C4-2B (cell line): ENCODE results near the gene RNASE9.
"Not testable (repeated sequence)": the region's sequence is repeated elsewhere in the genome, so short reads cannot be mapped to it uniquely, and the experiment has no call there.

Source experiments
- H3K27ac ChIP-seq: fragments of 450-650 bp; 2 replicates; pipeline ENCODE4 v1.5.1; 2017
- CTCF ChIP-seq: fragments of 450-650 bp; conservative IDR thresholded peaks from 2 replicates; pipeline ENCODE4 v1.5.1; 2017; ENCODE audit warnings: mild to moderate bottlenecking
- ZFX ChIP-seq: fragments of 450-650 bp; IDR thresholded peaks from 2 replicates; pipeline ENCODE4 v1.6.1; 2017

Gene RNASE9

GRCh38 chr14:20569066-20569465 is 8.2 kb upstream of the RNASE9 start:
- no peak for TF ChIP-seq ZFX
- TF ChIP-seq CTCF: no peak

DNA sequence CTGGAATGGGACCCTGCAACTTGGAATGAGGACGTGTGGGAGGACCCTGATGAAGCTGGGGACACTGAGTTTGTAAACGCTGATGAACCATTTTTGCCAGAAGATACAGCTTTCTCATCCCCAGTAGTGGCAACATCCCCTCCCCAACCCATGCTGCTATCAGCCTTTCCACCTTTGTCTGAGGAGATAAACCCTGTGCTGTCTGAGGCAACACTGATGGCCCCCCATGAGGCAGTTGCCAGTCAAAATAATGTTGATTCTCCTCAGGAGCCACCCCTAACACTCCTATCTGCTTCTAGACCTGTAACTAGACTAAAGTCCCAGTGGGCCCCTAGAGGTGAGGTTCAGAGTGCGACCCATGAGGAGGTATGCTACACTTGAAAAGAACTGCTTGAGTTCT is 7.5 kb upstream of the RNASE9 start:
- no peak overlapping the region for H3K27ac ChIP-seq
- TF ChIP-seq CTCF (no peak), ZFX (no peak)

More at GRCh38 chr14:20569066-20569465, 8.2 kb upstream of the RNASE9 start:
- no peak overlapping the region for H3K27ac ChIP-seq

DNA sequence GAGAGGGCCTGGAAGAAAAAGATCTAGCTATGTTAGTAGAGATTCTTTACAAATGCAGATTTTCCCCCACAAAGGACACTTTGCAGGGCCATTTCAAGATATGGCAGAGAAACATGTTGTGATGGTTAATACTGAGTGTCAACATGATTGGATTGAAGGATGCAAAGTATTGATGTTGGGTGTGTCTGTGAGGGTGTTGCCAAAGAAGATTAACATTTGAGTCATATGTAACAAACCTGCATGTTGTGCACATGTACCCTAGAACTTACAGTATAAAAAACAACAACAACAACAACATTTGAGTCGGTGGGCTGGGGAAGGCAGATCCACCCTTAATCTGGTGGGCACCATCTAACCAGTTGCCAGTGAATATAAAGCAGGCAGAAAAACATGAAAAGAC is 6.4 kb upstream of the RNASE9 start:
- H3K27ac ChIP-seq: not testable (repeated sequence)

DNA sequence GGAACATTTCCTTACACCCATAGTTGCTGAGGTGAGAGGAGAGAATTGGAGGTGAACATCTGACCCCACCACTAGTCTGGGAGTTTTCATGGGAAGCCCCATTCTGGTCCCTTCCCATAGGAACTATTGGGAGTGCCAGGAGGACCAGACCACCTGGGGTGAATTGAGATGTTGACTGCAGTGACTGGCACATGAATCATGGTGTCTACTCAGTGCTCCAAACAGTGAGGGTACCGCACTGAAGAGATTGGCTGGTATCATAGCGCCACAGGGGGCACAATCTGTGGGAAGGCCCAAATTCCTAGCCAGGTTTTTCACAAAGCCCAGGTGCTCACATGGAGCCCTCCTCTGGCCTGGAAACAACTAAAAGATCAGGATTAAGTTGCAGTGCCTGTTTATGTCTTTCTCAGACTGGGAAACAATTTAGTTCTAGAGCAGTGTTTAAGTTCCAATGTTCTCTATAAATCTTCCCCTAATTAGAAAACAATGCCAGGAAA is 3.7 kb upstream of the RNASE9 start:
- TF ChIP-seq CTCF: no peak
- no peak overlapping the region for H3K27ac ChIP-seq

DNA sequence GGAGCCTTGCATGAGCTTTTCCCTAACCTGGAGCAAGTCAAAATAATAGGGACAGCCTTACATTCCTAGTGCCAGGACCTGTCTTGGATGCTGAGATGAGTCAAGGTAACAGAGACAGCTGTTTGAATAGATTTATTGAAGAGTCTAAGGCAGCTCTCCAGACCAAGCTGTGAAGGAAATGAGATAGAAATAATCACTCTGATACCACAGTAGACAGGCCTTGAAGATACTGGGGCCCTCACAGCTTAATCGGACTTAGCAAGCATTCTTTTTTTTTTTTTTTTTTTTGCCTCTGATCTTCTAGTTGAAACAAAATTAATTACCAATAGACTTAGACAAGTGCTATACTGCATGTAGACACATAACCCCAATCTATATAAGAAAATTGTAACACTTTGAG is 3.1 kb upstream of the RNASE9 start:
- TF ChIP-seq CTCF (no peak), ZFX (no peak)
- no peak overlapping the region for H3K27ac ChIP-seq

- TF ChIP-seq CTCF (no peak), ZFX (no peak)
- H3K27ac ChIP-seq: no peak overlapping the region
Observed at GRCh38 chr14:20559461-20559904, 1.4 kb downstream of the RNASE9 start.

GRCh38 chr14:20557212-20557542 is 3.7 kb downstream of the RNASE9 start:
- TF ChIP-seq ZFX: no peak
- TF ChIP-seq CTCF: no peak
- no peak overlapping the region for H3K27ac ChIP-seq

- no peak overlapping the region for H3K27ac ChIP-seq
- TF ChIP-seq CTCF (no peak), ZFX (no peak)
Observed at GRCh38 chr14:20556500-20557211, 4.2 kb downstream of the RNASE9 start.
